Osteocyte (in vitro differentiated cells): ENCODE results near the gene CAMKK1. TPM values are rescaled to one million over a fixed set of nuclear protein-coding genes. Genes with fewer than 3 reads are reported as not detected.

Experiments
- DNase-seq: peaks from one replicate; pipeline ENCODE4 v3.0.0; 2021; ENCODE audit warnings: mixed read lengths; ENCODE audit not compliant: unreplicated experiment; ENCODE audit errors: extremely low spot score
- H3K27ac Mint-ChIP-seq: one replicate; pipeline ENCODE4 v1.8.0; 2021; ENCODE audit warnings: mild to moderate bottlenecking, mixed read lengths; ENCODE audit not compliant: unreplicated experiment
- H3K27me3 Mint-ChIP-seq: one replicate; pipeline ENCODE4 v1.8.0; 2021; ENCODE audit warnings: mixed read lengths; ENCODE audit not compliant: unreplicated experiment
- H3K36me3 Mint-ChIP-seq: one replicate; pipeline ENCODE4 v1.8.0; 2021; ENCODE audit warnings: mixed read lengths; ENCODE audit not compliant: unreplicated experiment
- H3K4me1 Mint-ChIP-seq: one replicate; pipeline ENCODE4 v1.8.0; 2021; ENCODE audit warnings: mixed read lengths; ENCODE audit not compliant: unreplicated experiment
- H3K4me3 Mint-ChIP-seq: one replicate; pipeline ENCODE4 v1.8.0; 2021; ENCODE audit warnings: mild to moderate bottlenecking, moderate library complexity, mixed read lengths; ENCODE audit not compliant: unreplicated experiment
- H3K9me3 Mint-ChIP-seq: one replicate; pipeline ENCODE4 v1.8.0; 2021; ENCODE audit warnings: mixed read lengths; ENCODE audit not compliant: unreplicated experiment
- total RNA-seq: library from RNA; stranded (reverse); gene quantifications from 2 replicates; pipeline ENCODE4 v1.2.1, GENCODE V29; 2021
- TF ChIP-seq, protein P1 (sequence below): fragments of 200-600 bp; sonication (generic); IDR thresholded peaks from 2 replicates; pipeline ENCODE4 v1.5.0; 2021; ENCODE audit warnings: antibody characterized with exemption, mild to moderate bottlenecking, moderate library complexity

The CAMKK1 gene
- total RNA-seq, 1 donor from 2014 or later = 1.3 TPM

DNA sequence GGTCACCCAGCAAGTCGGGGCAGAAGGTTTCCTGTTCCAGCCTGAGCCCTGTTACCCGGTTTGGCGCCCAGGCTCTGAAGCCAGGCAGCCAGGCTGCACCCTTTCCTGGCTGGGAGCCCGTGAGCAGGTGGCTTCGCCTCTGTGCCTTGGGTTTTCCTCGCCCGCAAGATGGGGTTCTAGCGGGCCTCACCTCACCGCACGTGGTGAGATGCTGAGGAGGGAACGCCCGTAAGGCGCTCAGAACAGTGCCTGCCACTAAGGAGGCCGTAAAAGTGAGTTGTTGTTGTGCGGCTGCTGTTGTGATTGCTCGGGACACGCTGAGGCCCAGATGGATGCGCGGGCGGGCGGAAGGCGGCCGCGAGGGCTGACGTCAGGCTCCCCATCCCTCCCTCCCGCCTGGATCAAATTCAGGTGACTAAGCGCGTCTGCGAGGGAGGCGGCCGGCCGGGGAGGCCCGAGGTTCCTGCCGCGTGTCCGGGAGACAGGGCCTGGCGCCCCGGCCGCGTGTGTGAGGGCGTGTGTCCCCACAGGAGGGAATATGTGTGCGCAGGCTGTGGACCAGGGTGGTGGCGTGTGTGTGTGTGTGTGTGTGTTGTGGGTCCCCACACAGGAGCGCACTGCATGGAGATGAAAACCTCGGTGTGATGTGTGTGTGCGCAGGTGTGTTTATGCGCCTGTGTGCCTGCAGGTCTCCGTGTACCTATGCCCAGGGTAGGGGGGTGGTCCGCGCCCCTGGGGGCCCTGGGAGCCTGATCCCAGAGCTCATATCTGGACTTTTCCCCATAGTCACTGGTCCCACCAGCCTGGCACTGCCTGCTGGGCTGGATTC, 4.3 kb downstream of the CAMKK1 start:
- Mint-ChIP-seq H3K27ac (no peak overlapping the region), H3K4me1 (peaks cover 55% of the 10 kb centered on the region), H3K36me3 (no peaks in the 10 kb centered on the region), H3K27me3 (no peaks in the 10 kb centered on the region), H3K9me3 (no peaks in the 10 kb centered on the region), H3K4me3 (no peak overlapping the region)
- no peak for DNase-seq
- TF ChIP-seq, protein P1, sequence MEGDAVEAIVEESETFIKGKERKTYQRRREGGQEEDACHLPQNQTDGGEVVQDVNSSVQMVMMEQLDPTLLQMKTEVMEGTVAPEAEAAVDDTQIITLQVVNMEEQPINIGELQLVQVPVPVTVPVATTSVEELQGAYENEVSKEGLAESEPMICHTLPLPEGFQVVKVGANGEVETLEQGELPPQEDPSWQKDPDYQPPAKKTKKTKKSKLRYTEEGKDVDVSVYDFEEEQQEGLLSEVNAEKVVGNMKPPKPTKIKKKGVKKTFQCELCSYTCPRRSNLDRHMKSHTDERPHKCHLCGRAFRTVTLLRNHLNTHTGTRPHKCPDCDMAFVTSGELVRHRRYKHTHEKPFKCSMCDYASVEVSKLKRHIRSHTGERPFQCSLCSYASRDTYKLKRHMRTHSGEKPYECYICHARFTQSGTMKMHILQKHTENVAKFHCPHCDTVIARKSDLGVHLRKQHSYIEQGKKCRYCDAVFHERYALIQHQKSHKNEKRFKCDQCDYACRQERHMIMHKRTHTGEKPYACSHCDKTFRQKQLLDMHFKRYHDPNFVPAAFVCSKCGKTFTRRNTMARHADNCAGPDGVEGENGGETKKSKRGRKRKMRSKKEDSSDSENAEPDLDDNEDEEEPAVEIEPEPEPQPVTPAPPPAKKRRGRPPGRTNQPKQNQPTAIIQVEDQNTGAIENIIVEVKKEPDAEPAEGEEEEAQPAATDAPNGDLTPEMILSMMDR = no peak

GRCh38 chr17:3887804-3888203, 5.0 kb downstream of the CAMKK1 start:
- H3K4me3 Mint-ChIP-seq = no peak overlapping the region
- H3K9me3 Mint-ChIP-seq = no peaks in the 10 kb centered on the region
- peaks cover 53% of the 10 kb centered on the region for H3K4me1 Mint-ChIP-seq
- no peaks in the 10 kb centered on the region for H3K27me3 Mint-ChIP-seq
- TF ChIP-seq, protein P1 = no peak
- no peaks in the 10 kb centered on the region for H3K36me3 Mint-ChIP-seq
- no peak for DNase-seq
- H3K27ac Mint-ChIP-seq = peak overlapping the region; percentile 35

GRCh38 chr17:3887394-3887793, 5.5 kb downstream of the CAMKK1 start:
- peaks cover 53% of the 10 kb centered on the region for H3K4me1 Mint-ChIP-seq
- H3K27me3 Mint-ChIP-seq = no peaks in the 10 kb centered on the region
- H3K4me3 Mint-ChIP-seq = no peak overlapping the region
- H3K27ac Mint-ChIP-seq = peak overlapping the region; percentile 56
- no peaks in the 10 kb centered on the region for H3K9me3 Mint-ChIP-seq
- TF ChIP-seq, protein P1 = no peak
- DNase-seq = no peak
- no peaks in the 10 kb centered on the region for H3K36me3 Mint-ChIP-seq

DNA sequence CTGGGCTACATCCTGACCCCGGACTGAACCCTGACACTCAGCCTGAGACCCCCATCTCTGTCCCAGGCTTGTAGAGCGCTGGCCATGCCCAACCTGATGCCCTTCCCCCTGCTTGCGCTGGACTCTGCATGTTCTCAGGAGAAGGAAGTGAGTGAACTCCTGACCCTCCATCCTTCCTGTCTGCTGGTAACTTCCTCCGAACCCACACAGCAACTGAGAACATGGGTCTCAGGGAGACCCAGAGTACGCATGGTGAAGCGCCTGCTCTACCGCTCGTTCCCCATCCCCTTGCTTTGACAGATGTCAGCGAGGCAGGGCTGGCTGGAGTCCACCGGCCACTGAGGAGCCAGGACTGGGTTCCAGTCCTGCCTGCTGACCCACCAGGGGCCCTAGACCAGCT, 6.1 kb downstream of the CAMKK1 start:
- TF ChIP-seq, protein P1 = no peak
- H3K27ac Mint-ChIP-seq = peak overlapping the region; percentile 56
- no peak for DNase-seq
- H3K4me1 Mint-ChIP-seq = peaks cover 49% of the 10 kb centered on the region
- no peaks in the 10 kb centered on the region for H3K36me3 Mint-ChIP-seq
- no peaks in the 10 kb centered on the region for H3K9me3 Mint-ChIP-seq
- H3K27me3 Mint-ChIP-seq = no peaks in the 10 kb centered on the region
- no peak overlapping the region for H3K4me3 Mint-ChIP-seq

DNA sequence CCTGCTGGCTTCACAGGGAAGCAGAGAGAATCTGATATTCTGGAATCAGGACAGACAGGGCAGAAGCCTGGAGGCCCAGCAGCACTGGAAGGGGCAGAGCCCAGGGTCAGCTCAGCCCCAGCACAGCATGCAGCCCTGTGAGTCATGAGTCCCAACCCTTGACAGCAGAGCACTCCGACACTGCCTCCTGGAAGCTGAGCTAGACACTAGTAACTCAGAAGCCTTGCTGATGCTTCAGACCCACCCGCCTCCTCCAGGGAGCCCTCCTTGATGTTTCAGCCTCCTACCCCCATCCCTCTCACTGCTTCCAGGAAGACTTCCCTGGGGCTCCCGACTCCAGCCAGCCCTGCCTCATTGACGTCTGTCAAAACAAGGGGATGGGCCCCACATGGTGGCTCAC, 6.9 kb downstream of the CAMKK1 start:
- H3K4me1 Mint-ChIP-seq = peaks cover 40% of the 10 kb centered on the region
- no peaks in the 10 kb centered on the region for H3K27me3 Mint-ChIP-seq
- no peak overlapping the region for H3K4me3 Mint-ChIP-seq
- no peaks in the 10 kb centered on the region for H3K9me3 Mint-ChIP-seq
- peak overlapping the region; percentile 73 for H3K27ac Mint-ChIP-seq
- no peak for DNase-seq
- H3K36me3 Mint-ChIP-seq = no peaks in the 10 kb centered on the region
- TF ChIP-seq, protein P1 = no peak
